HL-60/S4 (cell line): ENCODE measurements around the gene ENTHD1.

Experiments
- in situ Hi-C: fragments of 300-500 bp; cut with MboI; formaldehyde crosslinking; loops from 2 replicates; pipeline ENCODE4 v1.14.3; 2022; ENCODE audit warnings: low sequenced_read_pairs

ENTHD1 gene

GRCh38 chr22:39693943-39694500, 199.5 kb downstream of the ENTHD1 start:
- in situ Hi-C loops: no loop called here
